ENCODE results near the gene VAV2. TPM values are rescaled to one million over a fixed set of nuclear protein-coding genes. Genes with fewer than 3 reads are reported as not detected.

VAV2 gene
- total RNA-seq, 1 donor: 13.4 TPM

DNA sequence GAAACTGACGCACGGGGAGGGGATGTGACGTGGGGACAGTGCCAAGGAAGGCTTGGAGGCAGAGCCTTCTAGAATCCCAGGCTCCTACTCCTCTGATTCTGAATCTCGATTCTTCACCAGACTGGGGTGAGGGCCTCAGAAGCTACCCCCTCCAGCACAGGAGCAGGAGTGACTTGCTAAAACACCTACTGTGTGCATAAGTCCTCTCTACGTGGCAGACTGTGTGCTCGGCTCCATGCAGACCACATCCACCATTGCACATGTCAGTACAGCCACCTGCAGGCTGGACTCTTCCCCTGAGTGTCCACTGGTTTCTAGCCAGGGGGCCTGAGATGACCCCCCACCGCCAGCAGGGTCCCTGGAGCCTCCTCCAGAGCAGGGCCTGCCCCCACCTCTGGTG is 182.8 kb downstream of the VAV2 start:
- TF ChIP-seq, protein P1, sequence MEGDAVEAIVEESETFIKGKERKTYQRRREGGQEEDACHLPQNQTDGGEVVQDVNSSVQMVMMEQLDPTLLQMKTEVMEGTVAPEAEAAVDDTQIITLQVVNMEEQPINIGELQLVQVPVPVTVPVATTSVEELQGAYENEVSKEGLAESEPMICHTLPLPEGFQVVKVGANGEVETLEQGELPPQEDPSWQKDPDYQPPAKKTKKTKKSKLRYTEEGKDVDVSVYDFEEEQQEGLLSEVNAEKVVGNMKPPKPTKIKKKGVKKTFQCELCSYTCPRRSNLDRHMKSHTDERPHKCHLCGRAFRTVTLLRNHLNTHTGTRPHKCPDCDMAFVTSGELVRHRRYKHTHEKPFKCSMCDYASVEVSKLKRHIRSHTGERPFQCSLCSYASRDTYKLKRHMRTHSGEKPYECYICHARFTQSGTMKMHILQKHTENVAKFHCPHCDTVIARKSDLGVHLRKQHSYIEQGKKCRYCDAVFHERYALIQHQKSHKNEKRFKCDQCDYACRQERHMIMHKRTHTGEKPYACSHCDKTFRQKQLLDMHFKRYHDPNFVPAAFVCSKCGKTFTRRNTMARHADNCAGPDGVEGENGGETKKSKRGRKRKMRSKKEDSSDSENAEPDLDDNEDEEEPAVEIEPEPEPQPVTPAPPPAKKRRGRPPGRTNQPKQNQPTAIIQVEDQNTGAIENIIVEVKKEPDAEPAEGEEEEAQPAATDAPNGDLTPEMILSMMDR (IDR thresholded peaks at IDR 0.05; ENCODE audit: insufficient read depth, low read depth, low read length): no peak
- no peak overlapping the region for H3K4me3 ChIP-seq (ENCODE audit: low read depth, low read length)
- no peak for DNase-seq (ENCODE audit: low read depth)

DNA sequence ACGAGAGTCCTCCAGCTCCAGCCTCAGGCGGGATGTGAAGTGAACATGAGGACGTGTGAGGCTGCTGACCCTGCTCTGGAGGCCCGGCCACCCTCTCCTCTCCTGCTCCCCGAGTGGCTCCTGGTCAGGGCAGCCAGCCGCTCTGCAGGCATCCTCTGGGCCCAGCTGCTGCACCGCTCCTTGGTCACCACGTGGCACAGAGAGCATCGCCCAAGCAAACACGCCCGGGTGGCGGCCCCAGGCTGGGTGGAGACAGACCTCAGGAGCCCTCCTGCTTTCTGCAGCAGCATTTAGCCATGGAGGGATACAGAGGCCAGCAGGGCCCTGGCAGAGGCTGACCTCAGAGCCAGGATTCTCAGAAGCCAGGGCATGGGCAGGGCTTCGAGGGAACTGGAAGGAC is 184.3 kb downstream of the VAV2 start:
- no peak for DNase-seq (ENCODE audit: low read depth)
- TF ChIP-seq, protein P1 (IDR thresholded peaks at IDR 0.05; ENCODE audit: insufficient read depth, low read depth, low read length): no peak

DNA sequence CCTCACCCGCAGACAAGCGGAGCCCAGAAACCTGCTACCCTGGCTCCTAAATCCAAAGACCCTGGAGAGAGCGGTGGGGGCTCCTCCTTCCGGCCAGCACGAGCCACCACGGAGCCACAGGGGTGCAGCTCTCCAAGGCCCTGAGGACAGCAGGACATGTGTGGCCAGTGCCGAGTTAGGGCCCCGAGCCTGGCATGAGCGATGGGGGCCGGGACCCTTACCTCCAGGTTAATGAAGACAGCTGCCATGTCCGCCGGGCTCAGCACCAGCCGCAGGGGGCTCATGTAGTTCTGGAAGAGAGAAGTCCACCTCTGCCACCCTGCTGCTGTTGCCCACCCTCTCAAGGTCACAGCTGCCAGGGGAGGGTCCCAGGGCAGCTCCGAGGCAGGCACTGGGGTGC is 185.1 kb downstream of the VAV2 start:
- H3K4me3 ChIP-seq (ENCODE audit: low read depth, low read length): no peak overlapping the region
- TF ChIP-seq, protein P1 (IDR thresholded peaks at IDR 0.05; ENCODE audit: insufficient read depth, low read depth, low read length): no peak
- DNase-seq (ENCODE audit: low read depth): no peak

More for the DNA sequence above, 184.3 kb downstream of the VAV2 start:
- H3K4me3 ChIP-seq (ENCODE audit: low read depth, low read length): no peak overlapping the region

DNA sequence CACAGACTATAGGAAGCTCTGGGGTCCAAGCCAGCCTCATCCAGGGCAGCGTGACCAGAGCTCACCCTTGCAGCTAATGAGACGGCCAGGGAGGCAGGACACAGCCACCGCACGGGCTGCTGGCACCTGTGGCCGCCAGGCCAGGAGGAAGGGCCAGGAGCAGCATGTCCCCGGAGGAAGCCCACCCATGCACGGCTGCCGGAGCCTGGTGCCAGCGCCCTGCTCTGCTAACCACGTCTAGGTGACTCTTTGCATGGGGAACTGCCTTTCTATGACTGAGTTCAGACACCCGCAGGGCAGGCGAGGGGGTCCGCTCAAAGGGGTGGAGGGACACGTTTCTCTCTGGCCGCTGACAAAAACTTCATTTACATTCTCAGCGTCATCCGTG is 185.5 kb downstream of the VAV2 start:
- TF ChIP-seq, protein P1 (IDR thresholded peaks at IDR 0.05; ENCODE audit: insufficient read depth, low read depth, low read length): no peak
- H3K4me3 ChIP-seq (ENCODE audit: low read depth, low read length): no peak overlapping the region
- DNase-seq (ENCODE audit: low read depth): no peak

DNA sequence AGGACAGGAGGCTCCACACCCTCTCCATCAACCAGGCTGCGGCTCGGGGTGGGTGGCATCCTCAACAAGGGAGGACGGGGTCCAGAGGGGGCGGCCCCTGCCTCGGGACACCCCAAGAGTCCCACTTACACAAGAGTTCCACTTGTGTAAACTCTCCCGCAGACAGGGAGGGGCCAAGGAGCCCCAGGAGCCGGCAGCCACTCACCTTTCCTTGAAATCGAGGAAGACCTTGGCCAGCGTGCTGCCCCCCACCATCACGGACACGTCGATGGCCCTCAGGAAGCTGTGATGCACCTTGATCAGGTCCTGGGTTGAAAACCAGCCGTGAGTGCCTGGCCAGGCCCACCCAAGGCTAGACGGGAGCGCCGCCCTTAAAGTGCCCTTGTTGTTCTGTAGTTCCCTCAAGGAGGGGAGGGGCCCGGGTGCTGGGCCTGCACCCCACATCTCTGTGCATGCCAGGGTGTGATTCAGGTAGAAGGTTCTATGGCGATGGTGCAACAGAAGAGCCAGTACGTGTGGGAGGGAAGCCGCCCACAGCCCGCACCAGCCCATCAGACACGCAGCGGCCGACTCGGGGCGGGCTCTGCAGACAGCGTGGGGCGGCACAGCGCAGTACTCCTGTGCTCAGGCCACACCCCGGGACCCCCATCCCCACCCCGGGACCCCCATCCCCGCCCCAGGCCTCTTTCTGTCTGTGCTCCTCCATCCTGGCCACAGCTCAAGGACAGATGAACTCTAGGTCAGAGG is 186.1 kb downstream of the VAV2 start:
- DNase-seq (ENCODE audit: low read depth): no peak
- TF ChIP-seq, protein P1 (IDR thresholded peaks at IDR 0.05; ENCODE audit: insufficient read depth, low read depth, low read length): no peak
- no peak overlapping the region for H3K4me3 ChIP-seq (ENCODE audit: low read depth, low read length)

DNA sequence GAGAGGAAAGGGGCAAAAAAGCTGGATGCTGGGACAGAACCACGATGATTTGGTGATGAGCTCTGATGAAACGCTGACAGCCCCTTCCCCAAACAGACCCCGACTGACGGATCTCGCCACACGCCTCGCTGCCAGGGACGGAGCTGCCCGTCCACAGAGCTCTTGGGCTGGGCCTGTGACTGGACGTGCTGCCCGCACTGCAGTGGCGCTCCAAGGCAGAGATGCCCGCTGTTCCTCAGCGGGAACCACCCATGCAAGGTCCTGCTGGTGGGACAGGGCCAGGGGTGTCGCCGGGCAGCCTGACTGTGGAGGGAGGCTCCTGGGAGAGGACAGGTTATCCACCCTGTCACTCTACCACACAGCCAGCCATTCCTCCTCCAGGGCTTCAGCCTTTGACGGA is 187.9 kb downstream of the VAV2 start:
- TF ChIP-seq, protein P1 (IDR thresholded peaks at IDR 0.05; ENCODE audit: insufficient read depth, low read depth, low read length): no peak
- no peak for DNase-seq (ENCODE audit: low read depth)
- no peak overlapping the region for H3K4me3 ChIP-seq (ENCODE audit: low read depth, low read length)

DNA sequence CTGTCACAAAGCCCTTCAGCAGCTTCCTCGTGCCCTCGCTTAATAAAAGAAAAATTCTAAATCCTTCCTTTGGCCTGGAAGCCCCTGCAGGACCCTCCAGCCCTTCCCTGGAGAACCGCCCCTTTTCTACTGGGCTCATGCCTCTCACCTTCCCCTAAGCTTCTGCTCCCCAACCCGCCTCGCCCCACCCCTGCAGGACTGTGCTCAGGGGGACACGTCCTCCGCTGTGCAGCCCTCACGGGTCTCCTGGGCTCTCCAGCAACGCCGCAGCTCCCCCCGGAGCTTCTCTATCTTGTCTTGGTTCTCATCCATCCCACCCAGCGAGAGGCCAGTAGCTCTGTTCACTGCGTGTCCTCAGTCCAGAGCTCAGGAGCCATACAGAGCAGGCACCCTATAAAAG is 188.4 kb downstream of the VAV2 start:
- no peak for DNase-seq (ENCODE audit: low read depth)
- no peak overlapping the region for H3K4me3 ChIP-seq (ENCODE audit: low read depth, low read length)
- TF ChIP-seq, protein P1 (IDR thresholded peaks at IDR 0.05; ENCODE audit: insufficient read depth, low read depth, low read length): no peak

Measured in fibroblast of villous mesenchyme (primary cell).